GM21360 (cell line): Measurements from ENCODE around the gene FOXA2.

Experiments used
- ATAC-seq: cut with Tn5 transposase; IDR thresholded peaks from one replicate; pipeline ENCODE4 v1.9.1; 2021; ENCODE audit warnings: mild to moderate bottlenecking, moderate library complexity; ENCODE audit not compliant: unreplicated experiment

Gene FOXA2

GRCh38 chr20:22542427-22542826 lies 41.9 kb downstream of the FOXA2 start:
- ATAC-seq, result no peak

DNA sequence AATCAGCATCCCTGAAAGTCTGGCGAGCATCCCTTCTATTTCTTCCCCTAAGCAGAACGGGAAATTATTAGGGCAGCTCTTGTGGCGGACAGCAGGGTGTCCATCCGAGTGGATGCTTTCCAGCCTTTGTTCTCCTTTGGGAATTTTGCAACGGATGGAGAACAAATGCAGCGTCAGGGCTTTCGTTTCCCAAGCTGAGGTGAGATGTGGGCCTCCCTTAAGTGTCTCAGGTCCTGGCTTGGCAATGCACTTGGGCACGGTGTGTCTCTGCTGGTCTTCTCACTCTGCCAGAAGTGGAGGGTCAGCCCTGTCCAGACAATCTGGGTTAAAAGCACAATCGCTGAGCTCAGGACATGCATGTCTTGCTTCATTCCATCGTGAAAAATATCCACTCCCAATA lies 43.5 kb downstream of the FOXA2 start:
- no peak for ATAC-seq

DNA sequence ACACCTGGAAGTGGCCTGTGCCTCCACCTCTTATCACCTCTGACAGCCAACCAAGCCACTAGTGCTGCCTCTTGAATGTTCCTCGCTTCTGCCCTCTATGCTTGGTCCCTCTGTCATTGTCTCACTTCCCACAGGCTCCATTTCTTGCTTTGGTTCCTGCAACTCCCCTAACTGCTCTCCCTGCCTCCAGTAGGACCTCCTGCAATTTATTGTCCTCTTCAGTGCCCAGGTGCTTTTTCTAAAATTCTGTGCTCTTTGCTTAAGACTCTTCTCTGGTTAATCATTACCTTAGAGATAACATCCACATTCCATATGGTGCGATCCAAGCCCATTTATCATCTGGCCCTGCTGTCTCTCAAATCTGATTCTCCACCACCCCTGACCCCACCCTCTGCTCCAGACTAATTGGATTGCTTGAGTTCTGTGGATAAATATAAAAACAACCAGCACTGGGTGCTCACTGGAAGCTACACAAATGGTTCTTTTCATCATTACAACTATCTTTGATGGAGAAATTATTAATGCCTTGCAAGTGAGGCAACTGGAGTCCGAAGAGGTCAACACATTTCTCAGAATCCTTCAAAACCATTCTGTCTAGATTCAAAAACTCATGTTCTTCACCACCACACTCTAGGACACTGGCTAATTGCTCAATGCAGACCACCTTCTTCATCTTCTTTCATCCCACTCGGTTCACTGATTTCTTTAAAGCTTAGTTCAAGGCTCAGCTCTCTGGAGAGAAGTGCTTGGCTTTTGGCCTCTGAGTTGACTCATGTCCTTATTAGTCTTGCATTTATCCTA lies 47.2 kb downstream of the FOXA2 start:
- ATAC-seq, result no peak

DNA sequence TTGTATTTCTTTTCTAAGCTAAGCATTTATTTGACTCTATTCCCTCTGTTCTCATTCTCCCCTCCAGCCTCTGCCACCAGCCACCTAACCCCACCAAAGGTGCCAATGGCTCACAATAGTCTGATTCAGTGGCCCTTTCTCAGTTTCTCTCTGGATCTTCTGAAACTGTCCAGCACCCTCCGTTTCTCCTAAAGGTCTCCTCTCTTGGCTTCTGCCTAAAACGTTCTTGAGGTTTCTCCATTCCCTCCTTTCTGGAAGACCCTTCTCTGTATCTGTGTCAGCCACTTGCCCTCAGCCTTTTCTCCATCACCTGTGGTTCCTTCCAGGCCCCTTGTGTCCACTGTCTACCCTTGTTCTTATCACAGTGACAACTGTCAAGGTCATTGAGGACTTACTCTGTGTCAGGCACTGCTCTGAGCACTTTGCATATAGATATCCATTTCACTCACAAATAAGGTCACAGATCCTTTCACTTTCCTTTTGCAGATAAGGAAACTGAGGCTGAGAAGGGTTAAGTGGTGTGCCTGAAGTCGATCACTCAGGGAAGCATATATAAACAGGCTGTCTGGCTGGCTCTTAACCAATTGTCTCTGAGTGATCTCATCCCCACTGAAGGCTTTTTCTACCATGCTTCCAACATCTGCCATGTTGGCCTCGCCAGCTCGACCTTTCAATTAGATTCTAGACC lies 48.1 kb downstream of the FOXA2 start:
- no peak for ATAC-seq

- ATAC-seq, result no peak
These were observed 48.9 kb downstream of the FOXA2 start for GRCh38 chr20:22535483-22535882.

DNA sequence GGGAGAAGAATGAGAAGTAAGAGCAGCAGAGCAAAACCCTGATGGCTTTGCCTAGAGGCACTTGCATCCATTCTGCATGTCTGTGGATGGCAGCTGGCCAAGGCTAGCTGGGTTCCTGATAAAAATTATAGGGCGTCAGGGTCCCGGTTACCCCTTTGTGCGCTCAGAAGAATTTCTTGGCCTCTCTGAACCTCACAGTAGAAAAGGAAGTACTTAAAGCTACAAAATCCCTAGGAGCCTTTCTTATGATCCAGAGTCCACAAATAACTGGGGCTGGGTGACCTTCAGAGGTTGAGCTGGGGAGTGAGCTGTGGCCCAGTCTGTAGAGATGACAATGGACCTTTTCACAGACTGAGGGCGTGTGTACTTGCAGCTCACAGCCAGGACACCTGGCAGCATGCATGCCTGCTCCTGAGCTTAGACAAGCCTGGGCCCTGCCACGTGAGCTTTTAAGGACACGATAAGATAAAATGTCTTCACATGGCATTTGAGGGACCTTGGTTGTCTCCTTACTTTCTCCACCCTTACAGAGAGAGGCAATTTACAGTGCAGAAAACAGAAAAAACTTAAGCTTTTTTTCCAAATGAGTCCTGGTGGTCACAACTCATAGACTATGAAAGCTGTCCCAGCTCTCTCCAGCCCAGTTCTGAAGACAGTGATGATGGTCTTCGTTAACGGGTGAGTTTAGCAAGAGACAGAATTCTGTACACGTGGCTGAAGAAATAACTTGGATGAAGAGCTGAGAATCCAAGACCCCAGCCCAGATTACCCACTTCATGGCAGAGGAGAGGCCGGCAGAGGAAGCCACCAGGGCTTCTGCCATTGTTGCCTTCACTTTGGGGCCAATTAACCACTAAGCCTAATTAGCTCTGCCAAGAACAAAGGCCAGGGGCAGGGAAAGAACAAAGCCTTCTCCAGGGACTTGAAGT lies 50.3 kb downstream of the FOXA2 start:
- ATAC-seq, result no peak

GRCh38 chr20:22532598-22532997 lies 51.8 kb downstream of the FOXA2 start:
- no peak for ATAC-seq

DNA sequence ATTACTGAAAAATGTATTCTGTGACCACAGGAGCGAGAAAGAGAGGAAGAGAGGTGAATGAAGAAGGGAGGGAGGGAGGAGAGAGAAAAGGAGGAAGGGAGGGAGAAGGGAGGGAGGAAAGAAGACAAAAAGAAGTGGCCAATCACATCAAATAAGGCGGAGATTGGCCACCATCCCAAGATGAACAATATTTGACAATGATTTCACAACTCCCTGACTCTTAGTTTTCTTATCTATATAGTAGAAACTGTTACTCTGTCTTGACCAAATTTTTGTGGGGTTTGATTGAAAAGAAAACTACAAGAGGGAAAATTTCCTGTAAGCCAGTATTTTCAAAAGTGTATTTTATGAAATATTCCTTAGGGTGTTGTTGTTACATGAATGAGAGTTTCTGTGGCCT lies 52.6 kb downstream of the FOXA2 start:
- no peak for ATAC-seq

GRCh38 chr20:22531056-22531615 lies 53.2 kb downstream of the FOXA2 start:
- ATAC-seq, result no peak
